ENCODE data around the gene MRM2.

Gene MRM2

GRCh38 chr7:2253021-2253420 lies 11.0 kb upstream of the MRM2 start:
- H3K27me3 ChIP-seq (ENCODE audit: insufficient read depth, insufficient read length): no peaks in the 10 kb centered on the region
- H3K9me3 ChIP-seq (ENCODE audit: insufficient read depth, low read length): no peaks in the 10 kb centered on the region
- peaks cover 5% of the 10 kb centered on the region for H3K4me1 ChIP-seq (ENCODE audit: insufficient read depth, insufficient read length)
- DNase-seq (ENCODE audit: low read depth, low spot score): no peak
- H3K9ac ChIP-seq (ENCODE audit: insufficient read length, low read depth): no peak overlapping the region
- H3K4me3 ChIP-seq (ENCODE audit: insufficient read length, low read depth): no peak overlapping the region
- TF ChIP-seq YY1 (IDR thresholded peaks at IDR 0.05; ENCODE audit: insufficient read depth, insufficient read length): no peak
- no peak for TF ChIP-seq ZNF274 (IDR thresholded peaks at IDR 0.05; ENCODE audit: low read depth, low read length)
- TF ChIP-seq SUZ12 (IDR thresholded peaks at IDR 0.05; ENCODE audit: extremely low read depth, insufficient read depth, insufficient read length): no peak
- H3K36me3 ChIP-seq (ENCODE audit: insufficient read depth, insufficient read length, low read length): peaks cover 85% of the 10 kb centered on the region

GRCh38 chr7:2251841-2252771 lies 10.1 kb upstream of the MRM2 start:
- TF ChIP-seq SUZ12 (IDR thresholded peaks at IDR 0.05; ENCODE audit: extremely low read depth, insufficient read depth, insufficient read length) (no peak), YY1 (IDR thresholded peaks at IDR 0.05; ENCODE audit: insufficient read depth, insufficient read length) (no peak), ZNF274 (IDR thresholded peaks at IDR 0.05; ENCODE audit: low read depth, low read length) (no peak)
- no peaks in the 10 kb centered on the region for H3K9me3 ChIP-seq (ENCODE audit: insufficient read depth, low read length)
- no peak for DNase-seq (ENCODE audit: low read depth, low spot score)
- H3K4me1 ChIP-seq (ENCODE audit: insufficient read depth, insufficient read length): peaks cover 10% of the 10 kb centered on the region
- no peaks in the 10 kb centered on the region for H3K27me3 ChIP-seq (ENCODE audit: insufficient read depth, insufficient read length)
- H3K4me3 ChIP-seq (ENCODE audit: insufficient read length, low read depth): no peak overlapping the region
- no peak overlapping the region for H3K9ac ChIP-seq (ENCODE audit: insufficient read length, low read depth)
- peaks cover 86% of the 10 kb centered on the region for H3K36me3 ChIP-seq (ENCODE audit: insufficient read depth, insufficient read length, low read length)

- Histone ChIP-seq H3K4me3 (ENCODE audit: insufficient read length, low read depth) (no peak overlapping the region), H3K9me3 (ENCODE audit: insufficient read depth, low read length) (no peaks in the 10 kb centered on the region), H3K36me3 (ENCODE audit: insufficient read depth, insufficient read length, low read length) (peaks cover 86% of the 10 kb centered on the region), H3K9ac (ENCODE audit: insufficient read length, low read depth) (no peak overlapping the region), H3K27me3 (ENCODE audit: insufficient read depth, insufficient read length) (no peaks in the 10 kb centered on the region), H3K4me1 (ENCODE audit: insufficient read depth, insufficient read length) (peaks cover 14% of the 10 kb centered on the region)
- TF ChIP-seq ZNF274 (IDR thresholded peaks at IDR 0.05; ENCODE audit: low read depth, low read length): no peak
- no peak for TF ChIP-seq YY1 (IDR thresholded peaks at IDR 0.05; ENCODE audit: insufficient read depth, insufficient read length)
- no peak for TF ChIP-seq SUZ12 (IDR thresholded peaks at IDR 0.05; ENCODE audit: extremely low read depth, insufficient read depth, insufficient read length)
- no peak for DNase-seq (ENCODE audit: low read depth, low spot score)
These were observed 9.4 kb upstream of the MRM2 start for GRCh38 chr7:2251381-2251780.

GRCh38 chr7:2249744-2250323 lies 7.8 kb upstream of the MRM2 start:
- Histone ChIP-seq H3K36me3 (ENCODE audit: insufficient read depth, insufficient read length, low read length) (peaks cover 86% of the 10 kb centered on the region), H3K27me3 (ENCODE audit: insufficient read depth, insufficient read length) (no peaks in the 10 kb centered on the region), H3K4me3 (ENCODE audit: insufficient read length, low read depth) (no peak overlapping the region), H3K9me3 (ENCODE audit: insufficient read depth, low read length) (no peaks in the 10 kb centered on the region), H3K9ac (ENCODE audit: insufficient read length, low read depth) (no peak overlapping the region), H3K4me1 (ENCODE audit: insufficient read depth, insufficient read length) (peaks cover 19% of the 10 kb centered on the region)
- DNase-seq (ENCODE audit: low read depth, low spot score): no peak
- TF ChIP-seq YY1 (IDR thresholded peaks at IDR 0.05; ENCODE audit: insufficient read depth, insufficient read length) (no peak), SUZ12 (IDR thresholded peaks at IDR 0.05; ENCODE audit: extremely low read depth, insufficient read depth, insufficient read length) (no peak), ZNF274 (IDR thresholded peaks at IDR 0.05; ENCODE audit: low read depth, low read length) (no peak)

GRCh38 chr7:2248984-2249694 lies 7.1 kb upstream of the MRM2 start:
- Histone ChIP-seq H3K4me3 (ENCODE audit: insufficient read length, low read depth) (no peak overlapping the region), H3K36me3 (ENCODE audit: insufficient read depth, insufficient read length, low read length) (peaks cover 81% of the 10 kb centered on the region), H3K27me3 (ENCODE audit: insufficient read depth, insufficient read length) (no peaks in the 10 kb centered on the region), H3K9me3 (ENCODE audit: insufficient read depth, low read length) (no peaks in the 10 kb centered on the region), H3K9ac (ENCODE audit: insufficient read length, low read depth) (peak overlapping the region; percentile 24), H3K4me1 (ENCODE audit: insufficient read depth, insufficient read length) (peaks cover 19% of the 10 kb centered on the region)
- no peak for DNase-seq (ENCODE audit: low read depth, low spot score)
- no peak for TF ChIP-seq SUZ12 (IDR thresholded peaks at IDR 0.05; ENCODE audit: extremely low read depth, insufficient read depth, insufficient read length)
- no peak for TF ChIP-seq ZNF274 (IDR thresholded peaks at IDR 0.05; ENCODE audit: low read depth, low read length)
- TF ChIP-seq YY1 (IDR thresholded peaks at IDR 0.05; ENCODE audit: insufficient read depth, insufficient read length): no peak

GRCh38 chr7:2247141-2247995 lies 5.4 kb upstream of the MRM2 start:
- Histone ChIP-seq H3K4me3 (ENCODE audit: insufficient read length, low read depth) (no peak overlapping the region), H3K27me3 (ENCODE audit: insufficient read depth, insufficient read length) (no peaks in the 10 kb centered on the region), H3K36me3 (ENCODE audit: insufficient read depth, insufficient read length, low read length) (peaks cover 69% of the 10 kb centered on the region), H3K4me1 (ENCODE audit: insufficient read depth, insufficient read length) (peaks cover 23% of the 10 kb centered on the region), H3K9me3 (ENCODE audit: insufficient read depth, low read length) (no peaks in the 10 kb centered on the region), H3K9ac (ENCODE audit: insufficient read length, low read depth) (peak overlapping the region; percentile 45)
- no peak for DNase-seq (ENCODE audit: low read depth, low spot score)
- TF ChIP-seq SUZ12 (IDR thresholded peaks at IDR 0.05; ENCODE audit: extremely low read depth, insufficient read depth, insufficient read length) (no peak), ZNF274 (IDR thresholded peaks at IDR 0.05; ENCODE audit: low read depth, low read length) (no peak), YY1 (IDR thresholded peaks at IDR 0.05; ENCODE audit: insufficient read depth, insufficient read length) (no peak)

All from NT2/D1 (cell line).